ENCODE results near the gene TSPEAR.
"Not testable (repeated sequence)": the region's sequence is repeated elsewhere in the genome, so short reads cannot be mapped to it uniquely, and the experiment has no call there.

The TSPEAR gene

DNA sequence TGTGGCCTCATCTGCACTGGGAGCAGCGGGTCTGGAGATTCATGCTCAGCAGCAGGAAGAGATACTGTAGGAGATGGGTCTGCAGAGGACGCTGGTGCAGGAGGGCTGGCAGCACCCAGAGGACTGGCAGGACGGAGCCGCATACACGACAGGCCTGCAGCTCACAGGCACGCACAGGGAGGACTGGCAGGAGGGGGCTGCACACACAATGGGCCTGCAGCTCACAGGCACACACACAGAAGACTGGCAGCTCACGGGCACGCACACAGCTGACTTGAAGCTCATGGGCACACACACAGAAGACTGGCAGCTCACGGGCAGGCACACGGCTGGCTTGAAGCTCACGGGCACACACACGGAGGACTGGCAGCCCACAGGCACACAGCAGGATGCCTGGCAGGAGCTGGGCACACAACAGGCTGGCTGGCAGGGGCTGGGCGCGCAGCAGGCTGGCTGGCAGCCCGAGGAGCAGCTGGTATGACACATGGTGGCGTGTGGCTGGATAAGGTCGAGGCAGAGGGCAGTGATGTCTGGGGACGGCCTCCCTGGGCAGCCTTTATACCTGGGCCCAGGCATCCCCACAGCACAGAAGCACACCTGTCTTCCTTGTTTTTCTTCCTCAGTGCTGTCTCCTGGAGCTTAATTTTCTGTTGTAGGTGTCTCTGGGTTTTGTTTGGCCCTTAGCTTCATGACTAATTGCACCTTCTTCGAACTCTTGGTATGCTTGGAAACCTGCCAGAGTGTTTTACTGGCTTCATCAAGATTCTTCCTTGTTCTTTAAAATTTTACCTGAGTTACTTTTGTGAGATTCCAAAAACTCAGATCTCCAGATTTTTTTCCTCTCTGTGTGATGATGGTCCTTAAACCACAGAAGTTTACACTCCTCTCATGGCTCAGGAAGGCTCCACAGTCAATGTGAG lies 44.7 kb downstream of the TSPEAR start, which contains the start of gene KRTAP12-2:
Gene KRTAP12-2 (minus strand): TSS at position 527 of the 920 bp plus-strand sequence. CDS start 41 bp downstream, at position 486.
- Histone ChIP-seq H3K27ac (ENCODE audit: low read depth, low read length) (no peak within 1 kb of the TSS), H3K36me3 (ENCODE audit: insufficient read depth, low read length) (no peaks in the 10 kb centered on the region), H3K9me3 (ENCODE audit: low read length) (no peaks in the 10 kb centered on the region), H3K9ac (ENCODE audit: low read length) (no peak within 1 kb of the TSS), H3K4me3 (ENCODE audit: low read depth in 1 of 2, low read length in 2 of 2) (no peak within 1 kb of the TSS), H3K4me1 (ENCODE audit: insufficient read depth, low read length) (no peaks in the 10 kb centered on the region), H3K27me3 (ENCODE audit: control insufficient read depth in 1 of 2, insufficient read depth in 2 of 2, low read length in 2 of 2) (peaks cover 0 to 5% of the 10 kb centered on the region in 2 donors)

DNA sequence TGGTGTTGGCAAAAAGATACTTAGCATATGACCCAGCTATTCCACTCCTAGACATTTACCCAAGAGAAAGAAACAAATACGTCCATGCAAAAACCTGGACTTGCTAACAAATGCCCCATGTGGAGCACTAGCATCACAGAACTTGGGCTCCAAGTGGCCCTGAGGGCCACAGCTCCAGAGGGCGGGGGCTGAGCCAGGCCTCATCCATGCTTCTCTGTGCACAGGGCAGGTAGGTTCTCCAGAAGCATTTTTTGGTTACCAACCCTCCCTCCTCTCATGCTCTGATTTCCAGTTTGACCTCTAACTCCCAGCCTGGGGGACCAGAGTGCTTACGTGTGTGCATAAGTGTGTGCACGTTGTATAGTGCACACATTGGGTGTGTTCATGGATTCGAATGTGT lies 46.7 kb downstream of the TSPEAR start:
- H3K9ac ChIP-seq (ENCODE audit: low read length): no peak overlapping the region
- H3K4me1 ChIP-seq (ENCODE audit: insufficient read depth, low read length): no peaks in the 10 kb centered on the region
- no peaks in the 10 kb centered on the region for H3K9me3 ChIP-seq (ENCODE audit: low read length)
- peaks cover 0 to 5% of the 10 kb centered on the region in 2 donors for H3K27me3 ChIP-seq (ENCODE audit: control insufficient read depth in 1 of 2, insufficient read depth in 2 of 2, low read length in 2 of 2)
- H3K4me3 ChIP-seq (ENCODE audit: low read depth in 1 of 2, low read length in 2 of 2): no peak overlapping the region
- H3K27ac ChIP-seq (ENCODE audit: low read depth, low read length): no peak overlapping the region
- no peaks in the 10 kb centered on the region for H3K36me3 ChIP-seq (ENCODE audit: insufficient read depth, low read length)

DNA sequence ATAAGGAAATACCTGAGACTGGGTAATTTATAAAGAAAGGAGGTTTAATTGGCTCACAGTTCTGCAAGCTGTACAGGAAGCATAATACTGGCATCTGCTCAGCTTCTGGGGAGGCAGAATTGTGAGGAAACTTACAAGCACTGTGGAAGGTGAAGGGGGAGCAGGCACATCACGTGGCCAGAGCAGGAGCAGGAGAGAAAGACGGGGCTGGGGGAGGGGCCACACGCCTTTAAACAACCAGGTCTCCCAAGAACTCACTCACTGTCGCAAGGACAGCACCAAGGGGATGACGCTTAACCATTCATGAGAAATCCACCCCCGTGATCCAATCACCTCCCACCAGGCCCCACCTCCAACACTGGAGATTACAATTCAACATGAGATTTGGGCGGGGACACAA lies 49.8 kb downstream of the TSPEAR start:
- H3K9me3 ChIP-seq (ENCODE audit: low read length); H3K27ac ChIP-seq (ENCODE audit: low read depth, low read length); H3K4me3 ChIP-seq (ENCODE audit: low read depth in 1 of 2, low read length in 2 of 2); H3K36me3 ChIP-seq (ENCODE audit: insufficient read depth, low read length); H3K27me3 ChIP-seq (ENCODE audit: control insufficient read depth in 1 of 2, insufficient read depth in 2 of 2, low read length in 2 of 2); H3K4me1 ChIP-seq (ENCODE audit: insufficient read depth, low read length); H3K9ac ChIP-seq (ENCODE audit: low read length): not testable (repeated sequence)

DNA sequence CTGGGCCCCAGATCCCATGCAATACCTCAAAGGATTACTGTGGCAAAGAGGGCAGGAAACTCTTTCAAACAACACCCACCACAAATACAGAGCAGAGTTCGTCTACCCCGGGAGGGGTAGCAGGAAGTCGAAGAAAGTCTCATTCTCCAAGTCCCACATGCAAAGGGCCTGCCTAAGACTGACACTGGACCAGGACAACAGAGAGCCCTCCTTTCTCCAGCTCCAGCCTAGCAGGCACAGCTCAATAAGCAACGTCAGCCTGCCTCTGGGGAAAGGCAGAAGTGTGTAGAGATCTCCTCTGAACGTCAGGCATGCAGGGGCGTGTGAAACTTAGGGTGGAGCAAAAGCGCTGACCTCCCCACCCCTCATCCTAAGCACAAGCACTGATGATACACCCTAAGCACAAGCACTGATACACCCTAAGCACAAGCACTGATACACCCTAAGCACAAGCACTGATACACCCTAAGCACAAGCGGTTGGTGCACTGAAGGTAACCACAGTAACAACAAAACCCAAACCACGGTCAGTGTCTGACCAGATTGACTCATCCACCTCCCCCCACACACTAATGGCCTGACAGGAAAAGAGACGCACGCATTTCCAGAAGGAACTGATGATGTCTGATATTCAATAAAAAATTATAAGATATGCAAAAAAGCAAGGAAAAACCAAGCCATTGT lies 52.3 kb downstream of the TSPEAR start:
- peaks cover 0 to 7% of the 10 kb centered on the region in 2 donors for H3K27me3 ChIP-seq (ENCODE audit: control insufficient read depth in 1 of 2, insufficient read depth in 2 of 2, low read length in 2 of 2)
- no peak overlapping the region for H3K4me3 ChIP-seq (ENCODE audit: low read depth in 1 of 2, low read length in 2 of 2)
- H3K4me1 ChIP-seq (ENCODE audit: insufficient read depth, low read length): no peaks in the 10 kb centered on the region
- H3K27ac ChIP-seq (ENCODE audit: low read depth, low read length): no peak overlapping the region
- H3K9me3 ChIP-seq (ENCODE audit: low read length): peaks cover 3% of the 10 kb centered on the region
- H3K9ac ChIP-seq (ENCODE audit: low read length): no peak overlapping the region
- no peaks in the 10 kb centered on the region for H3K36me3 ChIP-seq (ENCODE audit: insufficient read depth, low read length)

DNA sequence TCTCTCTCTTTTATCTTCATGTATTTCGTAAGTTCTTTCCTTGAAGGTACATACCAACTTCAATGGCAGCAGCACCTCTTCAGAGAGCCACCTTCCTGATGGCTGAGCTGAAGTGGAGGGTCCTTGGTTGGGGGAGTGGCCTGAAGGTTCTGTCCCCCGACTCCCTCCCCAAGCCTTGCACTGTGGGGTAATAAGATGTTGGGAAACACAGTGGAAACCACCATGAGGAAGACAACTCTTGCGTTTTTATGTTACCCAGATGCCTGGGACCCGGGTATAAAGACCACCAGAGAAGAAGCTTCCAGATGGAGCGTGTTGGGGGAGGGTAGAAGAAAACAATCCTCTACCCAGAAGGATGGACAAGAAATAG lies 52.8 kb downstream of the TSPEAR start:
- no peak overlapping the region for H3K4me3 ChIP-seq (ENCODE audit: low read depth in 1 of 2, low read length in 2 of 2)
- no peaks in the 10 kb centered on the region for H3K4me1 ChIP-seq (ENCODE audit: insufficient read depth, low read length)
- no peak overlapping the region for H3K27ac ChIP-seq (ENCODE audit: low read depth, low read length)
- H3K36me3 ChIP-seq (ENCODE audit: insufficient read depth, low read length): no peaks in the 10 kb centered on the region
- no peak overlapping the region for H3K9ac ChIP-seq (ENCODE audit: low read length)
- H3K27me3 ChIP-seq (ENCODE audit: control insufficient read depth in 1 of 2, insufficient read depth in 2 of 2, low read length in 2 of 2): peaks cover 0 to 10% of the 10 kb centered on the region in 2 donors
- H3K9me3 ChIP-seq (ENCODE audit: low read length): peaks cover 3% of the 10 kb centered on the region

DNA sequence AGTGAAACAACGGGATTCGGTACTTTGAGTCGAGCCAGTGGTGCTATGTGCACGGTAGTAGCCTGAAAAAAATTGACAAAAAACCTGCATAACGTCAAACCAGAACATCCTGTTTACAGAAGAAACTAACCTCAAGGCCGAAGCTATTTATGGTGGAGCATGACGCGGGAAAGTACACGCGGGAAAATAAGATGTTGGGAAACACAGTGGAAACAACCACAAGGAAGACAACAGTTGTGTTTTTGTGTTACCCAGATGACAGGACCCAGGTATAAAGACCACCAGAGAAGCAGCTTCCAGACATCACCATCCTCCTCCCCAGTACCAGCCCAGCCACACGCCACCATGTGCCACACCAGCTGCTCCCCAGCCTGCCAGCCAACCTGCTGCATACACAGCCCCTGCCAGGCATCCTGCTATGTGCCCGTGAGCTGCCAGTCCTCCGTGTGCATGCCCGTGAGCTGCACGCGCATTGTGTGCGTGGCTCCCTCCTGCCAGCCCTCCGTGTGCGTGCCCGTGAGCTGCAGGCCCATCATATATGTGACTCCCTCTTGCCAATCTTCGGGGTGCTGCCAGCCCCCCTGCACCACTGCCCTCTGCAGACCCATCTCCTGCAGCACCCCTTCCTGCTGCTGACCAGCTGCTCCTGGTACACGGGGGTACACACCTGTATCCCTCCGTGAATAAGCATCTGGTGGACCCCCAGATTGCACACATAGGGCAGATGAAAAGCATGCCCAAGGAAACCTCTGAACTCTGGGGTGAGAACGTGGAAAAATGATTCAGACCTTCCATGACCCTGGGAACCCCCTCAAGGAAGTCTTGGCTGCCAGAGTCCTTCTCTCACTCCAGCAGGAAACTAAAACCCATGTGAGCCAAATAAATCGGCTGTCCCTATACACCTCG lies 53.5 kb downstream of the TSPEAR start, which contains the start of gene KRTAP12-3:
Gene KRTAP12-3 (plus strand): TSS at position 298 of the 906 bp plus-strand sequence. CDS start 48 bp downstream, at position 346.
- no peaks in the 10 kb centered on the region for H3K4me1 ChIP-seq (ENCODE audit: insufficient read depth, low read length)
- peaks cover 3% of the 10 kb centered on the region for H3K9me3 ChIP-seq (ENCODE audit: low read length)
- no peak within 1 kb of the TSS for H3K27ac ChIP-seq (ENCODE audit: low read depth, low read length)
- H3K9ac ChIP-seq (ENCODE audit: low read length): no peak within 1 kb of the TSS
- H3K27me3 ChIP-seq (ENCODE audit: control insufficient read depth in 1 of 2, insufficient read depth in 2 of 2, low read length in 2 of 2): peaks cover 0 to 10% of the 10 kb centered on the region in 2 donors
- H3K4me3 ChIP-seq (ENCODE audit: low read depth in 1 of 2, low read length in 2 of 2): no peak within 1 kb of the TSS
- no peaks in the 10 kb centered on the region for H3K36me3 ChIP-seq (ENCODE audit: insufficient read depth, low read length)

DNA sequence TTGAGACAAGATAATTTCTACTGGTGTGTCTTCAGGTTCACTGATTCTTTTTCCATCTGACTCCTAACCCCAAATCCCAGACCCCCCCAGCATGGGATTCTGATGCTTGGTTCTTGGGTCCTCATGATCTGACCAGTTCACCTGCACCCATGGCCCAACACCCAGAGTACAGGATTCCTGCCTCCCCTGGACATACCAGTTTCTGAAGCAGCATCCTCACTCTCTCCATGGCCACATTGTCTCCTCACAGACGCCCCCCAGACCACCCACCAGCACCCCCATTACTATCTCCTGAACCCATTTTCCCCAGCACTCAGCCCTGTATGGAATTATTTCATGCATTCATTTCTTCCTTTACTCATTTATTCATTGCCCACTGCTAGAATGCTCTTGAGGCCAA lies 54.5 kb downstream of the TSPEAR start:
- Histone ChIP-seq H3K4me3 (ENCODE audit: low read depth in 1 of 2, low read length in 2 of 2) (no peak overlapping the region), H3K9ac (ENCODE audit: low read length) (no peak overlapping the region), H3K27me3 (ENCODE audit: control insufficient read depth in 1 of 2, insufficient read depth in 2 of 2, low read length in 2 of 2) (peaks cover 0 to 10% of the 10 kb centered on the region in 2 donors), H3K36me3 (ENCODE audit: insufficient read depth, low read length) (no peaks in the 10 kb centered on the region), H3K4me1 (ENCODE audit: insufficient read depth, low read length) (no peaks in the 10 kb centered on the region), H3K27ac (ENCODE audit: low read depth, low read length) (no peak overlapping the region), H3K9me3 (ENCODE audit: low read length) (peaks cover 3% of the 10 kb centered on the region)

DNA sequence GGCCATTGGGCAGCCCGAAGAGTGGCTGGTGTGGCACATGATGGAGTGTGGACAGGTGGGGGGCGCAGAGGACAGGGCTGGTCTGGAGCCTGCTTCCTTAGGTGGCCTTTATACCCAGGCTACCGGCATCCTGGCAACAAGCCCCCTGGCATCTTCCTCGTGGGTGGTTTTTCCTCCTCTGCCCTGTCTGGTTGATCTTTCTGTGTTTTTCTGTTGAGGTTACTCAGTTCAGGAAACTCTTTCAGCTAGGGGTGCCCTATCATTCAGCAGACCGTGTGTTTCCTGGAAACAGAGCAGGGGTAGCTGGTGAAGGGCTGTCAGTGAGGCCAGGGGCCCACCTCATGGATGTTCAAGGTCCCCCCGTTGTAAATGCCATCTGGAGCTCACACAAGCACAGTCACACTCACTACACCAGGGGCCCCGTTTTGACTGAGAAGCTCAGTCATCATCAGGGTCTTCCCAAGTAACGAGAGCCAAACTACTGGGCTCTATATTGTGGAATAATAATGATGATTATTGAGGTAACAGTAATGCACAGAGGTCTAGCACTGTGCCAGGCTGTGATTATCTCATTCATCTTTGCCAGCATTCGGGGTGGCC lies 56.7 kb downstream of the TSPEAR start, which contains the start of gene KRTAP12-4:
Gene KRTAP12-4 (minus strand): TSS at position 84 of the 600 bp plus-strand sequence. CDS start 45 bp downstream, at position 39.
- Histone ChIP-seq H3K36me3 (ENCODE audit: insufficient read depth, low read length) (no peaks in the 10 kb centered on the region), H3K27me3 (ENCODE audit: control insufficient read depth in 1 of 2, insufficient read depth in 2 of 2, low read length in 2 of 2) (peaks cover 0 to 10% of the 10 kb centered on the region in 2 donors)

DNA sequence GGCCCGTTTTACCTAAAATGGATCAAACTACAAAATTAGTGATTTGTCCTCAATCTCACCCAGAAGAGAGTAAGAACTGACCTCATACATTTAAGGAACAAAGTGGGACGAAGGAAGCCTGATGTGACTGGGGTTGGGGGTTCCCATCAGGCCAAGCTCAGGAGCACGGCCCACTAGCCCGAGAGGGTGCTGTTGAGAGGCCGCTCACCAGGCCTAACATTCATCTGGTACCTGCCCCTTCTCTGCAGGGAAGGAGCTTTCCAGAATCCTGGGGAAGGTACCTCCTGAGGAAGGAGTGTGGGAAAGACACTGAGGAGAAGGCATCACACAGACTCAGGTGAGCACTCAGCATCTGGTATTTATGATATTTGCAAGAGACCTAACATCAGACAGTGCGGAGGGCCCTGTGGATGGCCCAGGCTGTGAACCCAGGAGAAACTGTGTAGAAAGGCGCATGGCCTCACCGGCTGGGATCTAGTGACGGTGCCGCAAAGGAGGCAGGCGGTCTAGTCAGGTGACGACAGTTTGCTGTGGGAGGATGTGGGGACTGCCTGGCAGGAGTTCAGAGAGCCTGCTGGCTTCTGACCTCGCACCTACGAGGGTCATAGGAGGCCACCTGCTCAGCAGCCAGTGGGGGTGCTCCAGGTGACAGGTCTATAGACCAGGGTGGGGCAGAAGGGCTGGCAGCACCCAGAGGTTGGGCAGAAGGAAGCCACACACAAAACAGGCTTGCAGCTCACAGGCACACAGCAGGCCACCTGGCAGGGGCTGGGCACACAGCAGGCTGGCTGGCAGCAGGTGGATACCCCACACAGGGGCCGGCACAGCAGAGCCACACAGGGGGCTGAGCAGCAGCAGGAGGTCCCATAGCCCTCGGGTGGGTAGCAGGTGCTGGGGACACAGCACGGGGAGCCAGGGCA lies 57.5 kb downstream of the TSPEAR start:
- peaks cover 0 to 5% of the 10 kb centered on the region in 2 donors for H3K27me3 ChIP-seq (ENCODE audit: control insufficient read depth in 1 of 2, insufficient read depth in 2 of 2, low read length in 2 of 2)
- H3K4me1 ChIP-seq (ENCODE audit: insufficient read depth, low read length): no peaks in the 10 kb centered on the region
- H3K4me3 ChIP-seq (ENCODE audit: low read depth in 1 of 2, low read length in 2 of 2): no peak overlapping the region
- H3K9me3 ChIP-seq (ENCODE audit: low read length): peaks cover 3% of the 10 kb centered on the region
- H3K36me3 ChIP-seq (ENCODE audit: insufficient read depth, low read length): no peaks in the 10 kb centered on the region
- H3K9ac ChIP-seq (ENCODE audit: low read length): no peak overlapping the region
- H3K27ac ChIP-seq (ENCODE audit: low read depth, low read length): no peak overlapping the region

More for the DNA sequence above, 56.7 kb downstream of the TSPEAR start, which contains the start of gene KRTAP12-4:
- H3K9ac ChIP-seq (ENCODE audit: low read length): no peak within 1 kb of the TSS
- no peak within 1 kb of the TSS for H3K27ac ChIP-seq (ENCODE audit: low read depth, low read length)
- no peaks in the 10 kb centered on the region for H3K4me1 ChIP-seq (ENCODE audit: insufficient read depth, low read length)
- H3K4me3 ChIP-seq (ENCODE audit: low read depth in 1 of 2, low read length in 2 of 2): no peak within 1 kb of the TSS
- peaks cover 3% of the 10 kb centered on the region for H3K9me3 ChIP-seq (ENCODE audit: low read length)

DNA sequence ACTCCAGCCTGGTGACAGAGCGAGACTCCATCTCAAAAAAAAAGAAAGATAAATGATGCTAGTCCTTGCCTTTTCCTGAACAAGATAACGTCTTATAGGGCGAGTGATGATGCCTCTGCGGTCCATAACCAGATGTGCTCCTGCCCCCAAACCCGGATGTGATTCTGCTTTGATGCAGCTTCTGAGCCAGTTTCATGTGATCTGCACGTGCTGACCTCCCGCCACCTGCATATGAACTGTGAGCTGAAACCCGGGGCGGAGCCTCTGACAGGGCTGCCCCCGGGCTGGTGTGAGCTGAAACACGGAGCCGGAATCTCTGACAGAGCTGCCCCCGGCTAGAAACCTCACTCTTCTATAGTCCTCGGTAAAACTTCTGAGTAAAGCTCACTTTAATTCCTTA lies 58.2 kb downstream of the TSPEAR start:
- Histone ChIP-seq H3K9me3 (ENCODE audit: low read length) (peaks cover under 1% of the 10 kb centered on the region), H3K27me3 (ENCODE audit: control insufficient read depth in 1 of 2, insufficient read depth in 2 of 2, low read length in 2 of 2) (peaks cover 0 to 5% of the 10 kb centered on the region in 2 donors), H3K9ac (ENCODE audit: low read length) (no peak overlapping the region), H3K27ac (ENCODE audit: low read depth, low read length) (no peak overlapping the region), H3K4me3 (ENCODE audit: low read depth in 1 of 2, low read length in 2 of 2) (no peak overlapping the region), H3K4me1 (ENCODE audit: insufficient read depth, low read length) (no peaks in the 10 kb centered on the region), H3K36me3 (ENCODE audit: insufficient read depth, low read length) (no peaks in the 10 kb centered on the region)

All from muscle layer of colon (tissue), 2 donors.